IPS-18c (cell line): ENCODE results near the gene EFNA3.
"Not testable (repeated sequence)": the region's sequence is repeated elsewhere in the genome, so short reads cannot be mapped to it uniquely, and the experiment has no call there.

Experiments
- H3K4me3 ChIP-seq: 2 replicates; pipeline ENCODE4 v1.7.0; 2013; ENCODE audit warnings: low read depth, mild to moderate bottlenecking, low read length, moderate library complexity; ENCODE audit not compliant: insufficient read depth
- H3K9me3 ChIP-seq: one replicate; pipeline ENCODE4 v1.6.1; 2013; ENCODE audit warnings: mild to moderate bottlenecking, low read length, moderate library complexity; ENCODE audit not compliant: control insufficient read depth, insufficient read depth

Gene EFNA3

DNA sequence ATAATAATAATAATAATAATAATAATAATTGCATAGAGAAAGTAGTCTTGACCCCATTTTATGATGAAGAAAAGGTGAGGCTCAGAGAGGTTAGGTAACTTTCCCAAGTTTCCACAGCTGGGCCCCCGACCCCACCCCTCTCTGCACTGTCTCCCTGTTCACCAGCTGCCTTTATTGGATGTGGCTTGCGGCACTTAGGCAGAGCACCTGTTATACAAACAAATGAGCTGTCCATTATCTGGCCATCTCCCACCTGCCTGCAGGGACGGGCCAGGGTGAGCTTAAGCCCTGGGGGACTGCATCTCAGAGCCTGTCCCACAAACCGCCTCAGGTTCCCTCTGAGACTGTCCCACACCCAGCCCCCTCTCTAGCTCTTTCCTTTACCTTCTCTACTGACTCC lies 39.0 kb downstream of the EFNA3 start:
- H3K4me3 ChIP-seq = no peak overlapping the region

GRCh38 chr1:155118090-155118489 lies 39.5 kb downstream of the EFNA3 start:
- H3K4me3 ChIP-seq, H3K9me3 ChIP-seq: not testable (repeated sequence)

More for the DNA sequence above, 39.0 kb downstream of the EFNA3 start:
- H3K9me3 ChIP-seq = no peaks in the 10 kb centered on the region

GRCh38 chr1:155120253-155120652 lies 41.6 kb downstream of the EFNA3 start:
- Histone ChIP-seq H3K9me3 (no peaks in the 10 kb centered on the region), H3K4me3 (no peak overlapping the region)

- H3K9me3 ChIP-seq = no peaks in the 10 kb centered on the region
- H3K4me3 ChIP-seq = no peak overlapping the region
These were observed 42.6 kb downstream of the EFNA3 start for GRCh38 chr1:155121249-155121648.

- H3K4me3 ChIP-seq = no peak overlapping the region
- H3K9me3 ChIP-seq = no peaks in the 10 kb centered on the region
These were observed 43.7 kb downstream of the EFNA3 start for GRCh38 chr1:155122308-155122707.

DNA sequence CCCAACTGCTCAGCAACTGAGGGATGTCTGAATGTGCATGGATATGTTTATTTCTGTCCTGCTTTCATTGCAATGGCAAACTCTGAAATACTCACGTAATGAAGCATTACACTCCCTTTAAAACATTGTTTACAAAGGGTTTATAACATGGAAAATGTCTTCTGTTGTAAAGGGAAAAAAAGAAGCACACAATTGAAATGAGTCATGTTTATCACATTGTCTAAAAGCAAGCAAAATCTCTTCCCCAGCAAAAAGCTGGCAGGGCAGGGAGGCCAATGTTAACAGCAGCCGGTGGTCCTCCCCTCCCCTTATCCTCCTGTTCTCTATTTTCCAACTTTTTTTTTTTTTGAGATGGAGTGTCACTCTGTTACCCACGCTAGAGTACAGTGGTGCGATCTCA lies 45.2 kb downstream of the EFNA3 start:
- H3K4me3 ChIP-seq = no peak overlapping the region
- no peaks in the 10 kb centered on the region for H3K9me3 ChIP-seq

DNA sequence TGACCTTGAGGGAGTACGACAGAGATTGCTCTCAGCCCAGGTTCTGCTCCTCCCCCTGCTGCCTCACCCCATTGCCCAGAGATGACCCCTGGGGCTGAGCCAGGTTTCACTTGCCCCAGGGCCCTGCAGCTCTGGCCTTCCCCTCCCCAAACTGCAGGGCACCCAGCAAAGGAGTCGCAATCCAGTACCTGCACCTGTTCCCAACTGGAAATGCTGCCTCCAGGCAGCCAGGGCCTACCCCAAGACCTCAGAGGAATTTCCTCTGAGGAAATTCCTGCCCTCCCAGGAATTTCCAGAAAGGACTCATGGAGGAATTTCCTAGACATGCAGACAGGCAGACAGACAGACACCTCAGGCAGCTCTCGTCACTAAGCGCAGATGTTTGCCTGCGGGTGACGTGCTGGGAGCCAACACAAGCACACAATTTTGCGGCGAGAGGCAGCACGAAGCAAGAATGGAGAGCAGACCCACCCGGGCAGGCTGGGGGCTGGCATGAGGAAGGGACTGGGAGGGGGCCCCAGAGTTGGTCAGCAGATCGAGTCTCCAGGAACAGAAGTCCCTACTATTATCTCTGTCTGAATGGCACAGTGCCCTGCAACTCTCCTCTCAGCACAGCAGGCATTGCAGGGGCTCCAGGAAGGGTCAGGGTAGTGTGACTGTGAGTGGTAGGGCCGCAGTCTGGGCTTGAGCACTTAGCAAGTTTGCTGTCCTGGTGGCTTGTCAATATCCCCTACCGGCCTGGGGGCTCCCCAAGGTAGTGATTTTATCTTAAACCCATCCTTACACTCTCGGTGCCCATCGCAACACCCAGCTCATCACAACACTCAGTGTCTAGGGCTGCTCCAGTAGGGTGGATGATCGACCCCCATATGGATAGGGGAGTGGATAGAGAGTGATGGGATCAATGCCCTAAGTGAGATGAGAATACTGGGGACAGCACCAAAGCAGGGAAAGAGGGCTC lies 46.1 kb downstream of the EFNA3 start:
- 0 out of 2 replicates have a peak overlapping the region, but pooled peaks have one; percentile 4 for H3K4me3 ChIP-seq
- H3K9me3 ChIP-seq = peaks cover 2% of the 10 kb centered on the region

GRCh38 chr1:155125511-155125945 lies 46.9 kb downstream of the EFNA3 start:
- Histone ChIP-seq H3K9me3 (peaks cover 2% of the 10 kb centered on the region), H3K4me3 (0 out of 2 replicates have a peak overlapping the region, but pooled peaks have one; percentile 64)

GRCh38 chr1:155125946-155126555 lies 47.4 kb downstream of the EFNA3 start:
- peaks cover 2% of the 10 kb centered on the region for H3K9me3 ChIP-seq
- peak overlapping the region; percentile 64 for H3K4me3 ChIP-seq

DNA sequence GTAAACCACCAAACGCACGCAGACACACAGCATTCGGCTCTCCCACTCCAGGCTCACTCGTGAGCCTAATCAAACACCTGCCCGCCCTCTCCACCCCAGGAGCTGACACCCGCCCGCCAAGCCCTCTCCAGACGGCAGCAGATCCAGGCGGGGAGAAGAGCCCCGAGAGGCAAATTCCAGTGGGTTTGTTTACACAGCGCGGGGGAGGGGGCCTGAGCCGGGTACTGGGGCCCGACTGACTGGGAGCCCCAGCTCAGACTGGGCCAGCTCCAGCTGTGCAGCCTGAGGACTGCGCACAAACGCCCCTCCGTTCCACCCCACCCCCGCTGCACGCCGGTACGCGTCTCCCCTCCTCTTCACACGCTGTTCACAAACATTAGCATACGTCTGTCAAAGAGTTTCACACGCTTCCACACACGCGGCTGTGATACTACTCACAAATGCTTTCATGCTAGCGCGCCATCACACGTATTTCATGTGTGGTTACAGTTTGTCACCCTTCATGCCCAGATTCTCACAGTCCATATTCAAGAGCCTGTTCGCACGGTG lies 48.0 kb downstream of the EFNA3 start:
- H3K4me3 ChIP-seq = peak overlapping the region; percentile 64
- H3K9me3 ChIP-seq = peaks cover 2% of the 10 kb centered on the region

DNA sequence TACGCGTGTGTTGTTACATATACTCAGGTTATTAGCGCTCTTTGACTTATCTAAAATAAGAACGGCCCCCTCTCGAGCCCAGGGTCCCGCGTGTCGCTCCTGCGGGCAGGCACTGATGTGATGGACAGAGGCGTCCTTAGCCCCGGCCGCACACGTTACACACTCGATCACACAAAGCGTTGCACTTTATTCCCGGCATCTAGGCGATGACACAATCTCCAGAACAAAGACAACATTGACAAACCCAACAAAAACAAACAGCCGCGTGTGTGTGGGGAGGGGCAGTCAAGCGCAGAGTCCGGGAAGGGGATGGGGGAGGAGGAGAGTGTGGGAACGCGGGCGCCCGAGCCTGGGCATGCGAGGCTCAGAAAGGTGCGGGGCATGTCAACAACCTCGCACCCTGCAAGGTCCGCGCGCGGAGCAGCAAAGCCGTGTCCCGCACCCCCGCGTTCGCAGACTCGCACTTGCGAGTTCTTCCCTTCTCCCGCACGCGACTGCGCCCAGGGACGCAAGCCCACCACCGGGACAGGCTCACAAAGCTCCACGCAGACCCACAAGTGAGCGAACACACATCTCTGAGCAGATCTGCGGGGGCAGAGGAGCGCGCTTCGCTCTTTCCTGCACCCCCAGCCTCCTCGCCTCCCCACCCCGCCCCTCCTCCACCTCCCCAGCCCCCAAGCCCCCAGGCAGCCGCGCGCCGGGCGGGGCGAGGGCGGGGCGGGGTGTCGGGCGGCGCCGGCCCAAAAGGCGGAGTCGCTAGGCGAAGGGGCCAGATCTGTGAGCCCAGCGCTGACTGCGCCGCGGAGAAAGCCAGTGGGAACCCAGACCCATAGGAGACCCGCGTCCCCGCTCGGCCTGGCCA lies 48.7 kb downstream of the EFNA3 start, which contains the start of gene EFNA1:
TSS of gene EFNA1 (plus strand) at position 772 of the 862 bp plus-strand sequence. CDS start 102 bp downstream, outside the sequence.
- H3K4me3 ChIP-seq = peak within 1 kb of the TSS; percentile 64

GRCh38 chr1:155127967-155128754 lies 49.5 kb downstream of the EFNA3 start:
- Histone ChIP-seq H3K4me3 (peak overlapping the region; percentile 50), H3K9me3 (peaks cover 2% of the 10 kb centered on the region)

More for the DNA sequence above, 48.7 kb downstream of the EFNA3 start, which contains the start of gene EFNA1:
- peaks cover 2% of the 10 kb centered on the region for H3K9me3 ChIP-seq

GRCh38 chr1:155128755-155129473 lies 50.3 kb downstream of the EFNA3 start:
- H3K9me3 ChIP-seq = peaks cover 2% of the 10 kb centered on the region
- peak overlapping the region; percentile 50 for H3K4me3 ChIP-seq

- Histone ChIP-seq H3K9me3 (peaks cover 2% of the 10 kb centered on the region), H3K4me3 (peak overlapping the region; percentile 50)
These were observed 51.8 kb downstream of the EFNA3 start for GRCh38 chr1:155130272-155131006.

DNA sequence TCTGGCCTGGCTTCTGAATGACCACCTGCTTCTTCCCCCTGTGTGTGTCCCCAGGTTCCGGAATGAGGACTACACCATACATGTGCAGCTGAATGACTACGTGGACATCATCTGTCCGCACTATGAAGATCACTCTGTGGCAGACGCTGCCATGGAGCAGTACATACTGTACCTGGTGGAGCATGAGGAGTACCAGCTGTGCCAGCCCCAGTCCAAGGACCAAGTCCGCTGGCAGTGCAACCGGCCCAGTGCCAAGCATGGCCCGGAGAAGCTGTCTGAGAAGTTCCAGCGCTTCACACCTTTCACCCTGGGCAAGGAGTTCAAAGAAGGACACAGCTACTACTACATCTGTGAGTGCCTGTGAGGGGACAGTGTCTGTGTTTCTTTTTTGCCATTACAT lies 52.6 kb downstream of the EFNA3 start:
- H3K9me3 ChIP-seq = peaks cover 2% of the 10 kb centered on the region
- no peak overlapping the region for H3K4me3 ChIP-seq
